Natural killer cell (primary cell): ENCODE data around the gene KCTD16. TPM values are rescaled to one million over a fixed set of nuclear protein-coding genes. Genes with fewer than 3 reads are reported as not detected.

ENCODE experiments used
- ATAC-seq, 3 donors: fragments of 150-1000 bp in 2 of 3; fragments of 200-7000 bp in 1 of 3; cut with Tn5 transposase; 1 replicate in 1 of 3; 2 replicates in 2 of 3; pipeline ENCODE4 v1.10.0; 2021; ENCODE audit warnings: mild to moderate bottlenecking in 2 of 3, moderate library complexity in 2 of 3
- DNase-seq, 2 donors: peaks; one replicate each; pipeline versions ENCODE4 v3.0.0 to v3.0.0-alpha.2; 2013 to 2021; ENCODE audit warnings: mixed read lengths in 1 of 2
- H3K27ac ChIP-seq: one replicate; pipeline ENCODE4 v1.5.1; 2013; ENCODE audit warnings: mild to moderate bottlenecking, low read length
- H3K27me3 ChIP-seq: one replicate; pipeline ENCODE4 v1.6.1; 2013; ENCODE audit warnings: low read length; ENCODE audit not compliant: control insufficient read depth, insufficient read depth
- H3K36me3 ChIP-seq: one replicate; pipeline ENCODE4 v1.6.1; 2013; ENCODE audit warnings: low read length; ENCODE audit not compliant: control insufficient read depth, insufficient read depth
- H3K4me1 ChIP-seq: one replicate; pipeline ENCODE4 v1.6.1; 2013; ENCODE audit warnings: low read length; ENCODE audit not compliant: control insufficient read depth, insufficient read depth
- H3K4me3 ChIP-seq: one replicate; pipeline ENCODE4 v1.5.1; 2013; ENCODE audit warnings: low read length
- H3K9me3 ChIP-seq: one replicate; pipeline ENCODE4 v1.6.1; 2013; ENCODE audit warnings: low read length; ENCODE audit not compliant: control insufficient read depth, insufficient read depth
- H3K27ac Mint-ChIP-seq, 2 donors: one replicate each; pipeline ENCODE4 v1.8.0; 2022; ENCODE audit warnings: mild to moderate bottlenecking in 2 of 2, mixed read lengths in 2 of 2, moderate library complexity in 1 of 2
- H3K27me3 Mint-ChIP-seq, 2 donors: one replicate each; pipeline ENCODE4 v1.8.0; 2022; ENCODE audit warnings: low read depth in 2 of 2, mixed read lengths in 2 of 2
- H3K36me3 Mint-ChIP-seq: one replicate; pipeline ENCODE4 v1.8.0; 2022; ENCODE audit warnings: mixed read lengths
- H3K4me1 Mint-ChIP-seq, 2 donors: one replicate each; pipeline ENCODE4 v1.8.0; 2022; ENCODE audit warnings: mixed read lengths in 2 of 2
- H3K4me3 Mint-ChIP-seq: one replicate; pipeline ENCODE4 v1.8.0; 2022; ENCODE audit warnings: mild to moderate bottlenecking, moderate library complexity, mixed read lengths
- H3K9me3 Mint-ChIP-seq, 2 donors: one replicate each; pipeline ENCODE4 v1.8.0; 2022; ENCODE audit warnings: mixed read lengths in 2 of 2
- CTCF ChIP-seq: fragments of 200-600 bp; IDR thresholded peaks from one replicate; pipeline ENCODE4 v1.8.0; 2022; ENCODE audit warnings: antibody characterized with exemption
- WGBS: methylation state at CpG from one replicate; pipeline ENCODE4 v1.1.7; 2013; ENCODE audit warnings: missing lambda C conversion rate; ENCODE audit not compliant: insufficient coverage; 5-methylcytosine and 5-hydroxymethylcytosine counted together
- intact Hi-C: fragments of 100-400 bp; cut with micrococcal nuclease; formaldehyde crosslinking; loops from one replicate; pipeline ENCODE4 v1.14.2; 2022
- total RNA-seq, 4 donors: library from RNA; stranded (reverse); fragments of 120-200 nt in 1 of 4; gene quantifications; one replicate each; pipeline versions ENCODE4 v1.2.3 to v1.2.4, GENCODE V29; 2013 to 2022

KCTD16 gene
- under 1 TPM in 1 of 3 donors, not detected in 2; 0.16 TPM for total RNA-seq
- total RNA-seq (2013) = 0.05 TPM

DNA sequence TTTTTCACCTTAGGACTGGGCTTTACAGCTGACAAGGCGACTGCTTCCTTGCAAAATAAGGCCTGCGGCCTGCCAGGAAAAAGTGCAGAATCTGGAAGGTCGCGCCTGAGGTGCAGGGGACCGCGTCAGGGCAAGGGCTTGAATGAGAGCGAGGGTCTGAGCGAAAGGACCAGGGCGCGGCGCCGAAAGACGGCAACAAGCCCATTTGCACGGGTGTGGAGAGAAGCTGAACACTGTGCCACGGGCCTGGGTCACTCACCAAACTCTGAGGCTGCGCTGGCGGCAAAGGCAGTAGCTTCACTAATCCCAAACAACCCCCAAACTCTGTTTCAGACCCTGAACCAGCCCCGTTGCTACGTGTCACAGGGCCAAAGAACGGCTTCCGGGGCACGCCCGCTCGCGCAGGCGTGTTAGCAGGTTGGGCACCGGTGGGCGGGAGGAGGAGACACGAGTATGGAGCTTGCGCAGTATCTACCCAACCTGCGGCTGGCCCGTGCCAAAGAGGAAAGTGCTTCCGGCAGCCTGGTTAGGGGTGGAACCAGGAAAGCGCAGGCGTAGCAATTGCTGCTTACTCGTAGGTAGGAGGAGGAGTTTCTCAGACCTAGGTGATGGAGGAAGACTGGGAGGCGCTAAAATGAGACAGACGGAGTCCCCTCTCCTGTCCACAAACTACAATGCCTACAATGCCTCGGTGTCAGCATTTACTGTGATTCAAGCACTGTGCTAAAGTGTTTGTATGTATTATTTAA, at the start of gene KCTD16, which contains the start of gene YIPF5:
KCTD16 (plus strand) TSS at position 598 of the 749 bp plus-strand sequence.
YIPF5 (minus strand) TSS at position 384 of the 749 bp plus-strand sequence. CDS start 704 bp downstream, outside the sequence.
- TF ChIP-seq CTCF = no peak
- peak within 1 kb of the TSS; percentile 94 for H3K4me3 Mint-ChIP-seq
- Histone ChIP-seq H3K4me3 (peak within 1 kb of the TSS; percentile 84), H3K27ac (peak within 1 kb of the TSS; percentile 87), H3K27me3 (no peaks in the 10 kb centered on the region), H3K9me3 (no peaks in the 10 kb centered on the region), H3K36me3 (peaks cover 26% of the 10 kb centered on the region), H3K4me1 (peaks cover 4% of the 10 kb centered on the region)
- peaks cover 30 to 41% of the 10 kb centered on the region in 2 donors for H3K4me1 Mint-ChIP-seq
- no peaks in the 10 kb centered on the region for H3K36me3 Mint-ChIP-seq
- peak; percentile 92 to 96 (median 93) for ATAC-seq
- peak; percentile 89 to 99 for DNase-seq
- peak within 1 kb of the TSS; percentile 91 to 97 for H3K27ac Mint-ChIP-seq
- peaks cover 12 to 18% of the 10 kb centered on the region in 2 donors for H3K27me3 Mint-ChIP-seq
- 0% methylated on average over 36 of the region's 39 CpGs for WGBS
- intact Hi-C loops = loop anchor here (1.0 kb wide), 1 partner anchor 22 kb away; no protein-coding TSS in a partner anchor
- no peaks in the 10 kb centered on the region for H3K9me3 Mint-ChIP-seq

DNA sequence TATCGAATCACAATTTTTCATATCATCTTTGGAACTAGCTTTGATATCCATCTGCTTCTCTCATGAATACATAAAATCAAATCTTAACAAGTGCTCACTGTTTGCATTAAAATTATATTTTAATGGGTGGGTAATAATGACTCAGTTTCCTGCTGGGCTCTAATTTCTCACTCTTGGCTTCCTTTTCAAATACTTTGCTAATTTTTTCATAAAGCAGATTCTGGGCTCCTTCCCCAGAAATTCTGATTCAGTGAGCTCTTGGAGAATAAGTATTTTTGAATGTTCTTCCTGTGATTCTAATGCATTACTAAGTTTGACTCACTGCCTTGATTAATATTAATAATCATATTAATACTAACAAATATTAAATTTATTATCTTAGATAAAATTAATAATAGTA, 49.1 kb upstream of the KCTD16 start:
- Mint-ChIP-seq H3K27me3 (peaks cover 25 to 52% of the 10 kb centered on the region in 2 donors), H3K4me1 (no peaks in the 10 kb centered on the region), H3K4me3 (no peak overlapping the region), H3K27ac (no peak overlapping the region), H3K9me3 (no peaks in the 10 kb centered on the region), H3K36me3 (no peaks in the 10 kb centered on the region)
- DNase-seq = no peak
- H3K4me1 ChIP-seq = no peaks in the 10 kb centered on the region
- TF ChIP-seq CTCF = no peak
- WGBS = 100% methylated on average over 1 of the region's 1 CpG
- no peaks in the 10 kb centered on the region for H3K27me3 ChIP-seq
- H3K27ac ChIP-seq = no peak overlapping the region
- no peak overlapping the region for H3K4me3 ChIP-seq
- H3K36me3 ChIP-seq = no peaks in the 10 kb centered on the region
- intact Hi-C loops = no loop called here
- H3K9me3 ChIP-seq = no peaks in the 10 kb centered on the region
- ATAC-seq = no peak

DNA sequence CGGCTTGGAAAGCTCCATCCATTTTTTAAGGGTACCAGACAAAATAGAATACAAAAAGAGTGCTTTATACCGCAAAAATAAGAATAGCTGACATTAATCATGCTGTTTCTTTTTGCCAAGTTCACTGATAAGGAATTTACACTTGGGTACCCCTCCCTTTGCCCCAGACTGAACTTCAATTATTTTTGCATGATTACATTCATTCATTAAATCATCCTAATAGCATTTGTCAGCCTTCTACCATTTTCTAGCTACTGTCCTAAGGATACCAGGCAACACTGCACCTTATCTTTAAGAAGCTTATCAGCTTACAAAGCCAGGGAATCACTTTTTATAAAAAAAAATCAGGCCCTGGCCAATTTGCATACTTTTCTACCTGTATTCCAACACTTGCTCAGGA, 48.6 kb upstream of the KCTD16 start:
- H3K36me3 ChIP-seq = no peaks in the 10 kb centered on the region
- no peak overlapping the region for H3K4me3 Mint-ChIP-seq
- H3K9me3 Mint-ChIP-seq = no peaks in the 10 kb centered on the region
- ATAC-seq (no peak), DNase-seq (no peak)
- intact Hi-C loops = no loop called here
- 98% methylated on average over 2 of the region's 2 CpGs for WGBS
- H3K4me3 ChIP-seq = no peak overlapping the region
- no peak overlapping the region for H3K27ac ChIP-seq
- H3K27me3 ChIP-seq = no peaks in the 10 kb centered on the region
- no peak for TF ChIP-seq CTCF
- peaks cover 24 to 51% of the 10 kb centered on the region in 2 donors for H3K27me3 Mint-ChIP-seq
- no peaks in the 10 kb centered on the region for H3K4me1 Mint-ChIP-seq
- H3K9me3 ChIP-seq = no peaks in the 10 kb centered on the region
- no peaks in the 10 kb centered on the region for H3K4me1 ChIP-seq
- H3K36me3 Mint-ChIP-seq = no peaks in the 10 kb centered on the region
- no peak overlapping the region for H3K27ac Mint-ChIP-seq
